ENCODE results near the gene SPINK14.

Gene SPINK14

GRCh38 chr5:148202531-148203203 lies 34.3 kb downstream of the SPINK14 start, which contains the start of gene SPINK6:
SPINK6 (plus strand) TSS chr5:148203042; CDS start chr5:148203097, 55 bp downstream.
- no peak for DNase-seq

GRCh38 chr5:148205044-148205806 lies 36.9 kb downstream of the SPINK14 start:
- no peak for DNase-seq

GRCh38 chr5:148205865-148206264 lies 37.5 kb downstream of the SPINK14 start:
- no peak for DNase-seq

- DNase-seq, result no peak
Measured at GRCh38 chr5:148206620-148207019, 38.3 kb downstream of the SPINK14 start.

GRCh38 chr5:148208226-148208625 lies 39.9 kb downstream of the SPINK14 start:
- no peak for DNase-seq

GRCh38 chr5:148209151-148209770 lies 40.9 kb downstream of the SPINK14 start:
- DNase-seq, result no peak

- DNase-seq, result no peak
Measured at GRCh38 chr5:148214665-148215185, 46.4 kb downstream of the SPINK14 start.

- no peak for DNase-seq
Measured at GRCh38 chr5:148221508-148221907, 53.2 kb downstream of the SPINK14 start.

GRCh38 chr5:148224117-148224742 lies 55.9 kb downstream of the SPINK14 start:
- no peak for DNase-seq
